ENCODE data around the gene TMEM14A. TPM values are rescaled to one million over a fixed set of nuclear protein-coding genes. Genes with fewer than 3 reads are reported as not detected.

Gene TMEM14A
- total RNA-seq, 1 experiment from 2014 or later = 7.3 TPM

GRCh38 chr6:52672412-52673025 lies 1.6 kb downstream of the TMEM14A start:
- DNase-seq = no peak
- Mint-ChIP-seq H3K9me3 (no peaks in the 10 kb centered on the region), H3K4me3 (peak overlapping the region in 1 of 2 experiments; percentile 5; a peak in 1 of 5 replicates), H3K27me3 (ENCODE audit: low read depth) (peaks cover 20% of the 10 kb centered on the region), H3K27ac (no peak overlapping the region), H3K4me1 (peaks cover 29 to 32% of the 10 kb centered on the region in 2 experiments), H3K36me3 (ENCODE audit: insufficient read depth in 1 of 3, low read depth in 3 of 3) (peaks cover 6 to 23% (median 17%) of the 10 kb centered on the region in 3 experiments)
- Histone ChIP-seq H3K79me2 (ENCODE audit: insufficient read depth, low read length) (no peaks in the 10 kb centered on the region), H2AFZ (ENCODE audit: low read length) (no peak overlapping the region), H2BK20ac (ENCODE audit: low read depth, low read length, poor library complexity, severe bottlenecking) (no peak overlapping the region), H2BK12ac (ENCODE audit: insufficient read length, low read depth, low read length) (no peak overlapping the region), H3K23ac (ENCODE audit: insufficient read length, low read depth, low read length) (no peak overlapping the region), H3T11ph (ENCODE audit: low read length) (no peak overlapping the region), H3K79me1 (ENCODE audit: insufficient read depth, low read depth, low read length, poor library complexity, severe bottlenecking) (no peaks in the 10 kb centered on the region), H2BK15ac (ENCODE audit: low read depth, low read length) (no peak overlapping the region), H2BK120ac (ENCODE audit: low read depth, low read length, poor library complexity, severe bottlenecking) (no peak overlapping the region), H2AK5ac (ENCODE audit: insufficient read length, low read length) (no peak overlapping the region), H3K4me1 (ENCODE audit: insufficient read depth, low read length) (peaks cover 2% of the 10 kb centered on the region; the same call in 1 of the 2 replicates), H4K20me1 (ENCODE audit: control insufficient read depth, insufficient read depth, insufficient read length) (no peaks in the 10 kb centered on the region), H3K27ac (ENCODE audit: insufficient read length, low read depth, low read length) (no peak overlapping the region), H4K91ac (ENCODE audit: insufficient read length, low read depth, low read length) (no peak overlapping the region), H4K8ac (replicated peaks; ENCODE audit: insufficient read length, low read depth, low read length) (no peak overlapping the region), H4K5ac (ENCODE audit: insufficient read length, low read depth, low read length) (no peak overlapping the region), H3K56ac (ENCODE audit: insufficient read length, low read depth, low read length) (no peak overlapping the region), H3K23me2 (ENCODE audit: insufficient read length, low read depth, low read length, poor library complexity, severe bottlenecking) (peaks cover 5% of the 10 kb centered on the region), H3K14ac (ENCODE audit: insufficient read depth, low read length) (no peak overlapping the region), H3K9ac (ENCODE audit: extremely low read depth, insufficient read length, low read length) (no peak overlapping the region), H3K4ac (ENCODE audit: low read depth, low read length) (no peak overlapping the region), H3K9me3 (ENCODE audit: control insufficient read depth, low read depth, low read length) (no peaks in the 10 kb centered on the region), H3K27me3 (ENCODE audit: insufficient read depth, low read length) (no peaks in the 10 kb centered on the region; the same call in 1 of the 2 replicates), H2BK5ac (ENCODE audit: insufficient read length, low read length) (no peak overlapping the region), H3K4me2 (ENCODE audit: insufficient read depth, insufficient read length, low read length) (no peak overlapping the region), H3K18ac (ENCODE audit: insufficient read length, low read depth, low read length) (no peak overlapping the region)
- no CpG with 5 or more reads among the region's 9 CpGs for WGBS (ENCODE audit: extremely low coverage, insufficient read length, low lambda C conversion rate)
- TF ChIP-seq CTCF (conservative IDR thresholded peaks at IDR 0.05) = no peak
